Astrocyte of the cerebellum (primary cell): ENCODE measurements around the gene TMEM63B.
"Not testable (repeated sequence)": the region's sequence is repeated elsewhere in the genome, so short reads cannot be mapped to it uniquely, and the experiment has no call there.

Experiments used
- DNase-seq: peaks from one replicate; pipeline ENCODE4 v3.0.0-alpha.2; 2011; ENCODE audit warnings: low read depth
- H3K4me3 ChIP-seq: 2 replicates; pipeline ENCODE4 v1.5.1; 2011; ENCODE audit warnings: mild to moderate bottlenecking, low read depth, low read length, moderate library complexity
- in situ Hi-C: cut with HindIII; loops from 2 replicates; pipeline ENCODE4 v1.10.0; 2017; ENCODE audit warnings: low sequenced_read_pairs
- TF ChIP-seq, protein P1 (sequence below): IDR thresholded peaks from 2 replicates; pipeline ENCODE4 v1.5.1; 2012; ENCODE audit warnings: low read length, low read depth, moderate library complexity, mild to moderate bottlenecking; ENCODE audit errors: missing control alignments

The TMEM63B gene

DNA sequence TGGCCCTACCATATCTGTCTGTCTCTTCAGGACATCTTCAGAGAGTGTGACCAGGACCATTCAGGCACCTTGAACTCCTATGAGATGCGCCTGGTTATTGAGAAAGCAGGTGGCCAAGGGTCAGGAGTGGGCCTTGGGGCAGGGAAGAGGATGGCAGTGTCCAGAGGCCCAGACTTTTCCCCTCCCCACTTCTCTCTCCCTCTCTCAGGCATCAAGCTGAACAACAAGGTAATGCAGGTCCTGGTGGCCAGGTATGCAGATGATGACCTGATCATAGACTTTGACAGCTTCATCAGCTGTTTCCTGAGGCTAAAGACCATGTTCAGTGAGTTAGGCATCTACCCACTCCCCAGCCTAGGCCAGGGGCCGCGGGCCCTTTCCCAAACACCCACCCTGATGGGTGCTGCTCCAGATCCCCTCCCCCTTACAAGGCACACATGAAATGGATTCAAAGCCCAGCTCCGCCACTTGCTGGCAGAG, 55.6 kb downstream of the TMEM63B start:
- TF ChIP-seq, protein P1, sequence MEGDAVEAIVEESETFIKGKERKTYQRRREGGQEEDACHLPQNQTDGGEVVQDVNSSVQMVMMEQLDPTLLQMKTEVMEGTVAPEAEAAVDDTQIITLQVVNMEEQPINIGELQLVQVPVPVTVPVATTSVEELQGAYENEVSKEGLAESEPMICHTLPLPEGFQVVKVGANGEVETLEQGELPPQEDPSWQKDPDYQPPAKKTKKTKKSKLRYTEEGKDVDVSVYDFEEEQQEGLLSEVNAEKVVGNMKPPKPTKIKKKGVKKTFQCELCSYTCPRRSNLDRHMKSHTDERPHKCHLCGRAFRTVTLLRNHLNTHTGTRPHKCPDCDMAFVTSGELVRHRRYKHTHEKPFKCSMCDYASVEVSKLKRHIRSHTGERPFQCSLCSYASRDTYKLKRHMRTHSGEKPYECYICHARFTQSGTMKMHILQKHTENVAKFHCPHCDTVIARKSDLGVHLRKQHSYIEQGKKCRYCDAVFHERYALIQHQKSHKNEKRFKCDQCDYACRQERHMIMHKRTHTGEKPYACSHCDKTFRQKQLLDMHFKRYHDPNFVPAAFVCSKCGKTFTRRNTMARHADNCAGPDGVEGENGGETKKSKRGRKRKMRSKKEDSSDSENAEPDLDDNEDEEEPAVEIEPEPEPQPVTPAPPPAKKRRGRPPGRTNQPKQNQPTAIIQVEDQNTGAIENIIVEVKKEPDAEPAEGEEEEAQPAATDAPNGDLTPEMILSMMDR, result no peak

GRCh38 chr6:44183783-44184182, 56.4 kb downstream of the TMEM63B start:
- no peak overlapping the region for H3K4me3 ChIP-seq
- TF ChIP-seq, protein P1, result no peak
- DNase-seq, result no peak
- in situ Hi-C loops, result no loop called here

More for the DNA sequence above, 55.6 kb downstream of the TMEM63B start:
- H3K4me3 ChIP-seq, result no peak overlapping the region
- in situ Hi-C loops, result no loop called here
- no peak for DNase-seq

- DNase-seq, in situ Hi-C loops, H3K4me3 ChIP-seq: not testable (repeated sequence)
Measured at GRCh38 chr6:44185356-44185755, 58.0 kb downstream of the TMEM63B start.

- DNase-seq, result no peak
- in situ Hi-C loops, result no loop called here
- no peak overlapping the region for H3K4me3 ChIP-seq
- TF ChIP-seq, protein P1, result no peak
Measured at GRCh38 chr6:44185953-44186634, 58.7 kb downstream of the TMEM63B start.

- TF ChIP-seq, protein P1, result no peak
- in situ Hi-C loops, result no loop called here
- H3K4me3 ChIP-seq, result no peak overlapping the region
- DNase-seq, result no peak
Measured at GRCh38 chr6:44186635-44187025, 59.3 kb downstream of the TMEM63B start.

DNA sequence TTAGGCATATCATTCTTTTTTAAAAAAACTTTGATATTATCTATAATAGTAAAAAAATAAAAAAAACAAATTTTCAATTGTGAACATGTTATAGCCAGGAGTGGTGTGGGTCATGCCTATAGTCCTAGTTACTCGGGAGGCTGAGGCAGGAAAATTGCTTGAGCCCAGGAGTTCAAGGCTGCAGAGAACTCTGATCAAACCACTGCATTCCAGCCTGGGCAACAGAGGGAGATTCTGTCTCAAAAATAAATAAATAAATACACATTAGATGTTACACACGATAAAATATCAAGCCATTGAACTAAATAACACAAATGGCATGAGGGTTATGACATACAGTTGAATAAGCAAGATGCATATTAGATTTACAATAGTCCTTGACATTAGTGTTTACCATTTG, 61.5 kb downstream of the TMEM63B start:
- in situ Hi-C loops, result no loop called here
- no peak for DNase-seq
- TF ChIP-seq, protein P1, result no peak
- H3K4me3 ChIP-seq, result no peak overlapping the region

GRCh38 chr6:44189257-44189656, 61.9 kb downstream of the TMEM63B start:
- in situ Hi-C loops, result no loop called here
- H3K4me3 ChIP-seq, result no peak overlapping the region
- DNase-seq, result no peak
- TF ChIP-seq, protein P1, result no peak
